Esophagus muscularis mucosa (tissue), 4 donors: Measurements from ENCODE around the gene ME3.

Experiments
- CTCF ChIP-seq, 3 experiments: fragments of 200-600 bp in 2 of 3; fragments of 450-650 bp in 1 of 3; sonication (generic) in 2 of 3; IDR thresholded peaks; one replicate each; pipeline ENCODE4 v1.5.1; 2017 to 2019; ENCODE audit warnings: antibody characterized with exemption in 3 of 3, mild to moderate bottlenecking in 2 of 3, moderate library complexity in 1 of 3
- EP300 ChIP-seq: sonication (generic); formaldehyde crosslinking; IDR thresholded peaks from one replicate; pipeline ENCODE4 v1.6.1; 2017; ENCODE audit warnings: antibody characterized with exemption
- POLR2A ChIP-seq: fragments of 450-650 bp; IDR thresholded peaks from one replicate; pipeline ENCODE4 v1.6.1; 2017; ENCODE audit warnings: antibody characterized with exemption, moderate library complexity, mild to moderate bottlenecking, low read depth
- POLR2AphosphoS5 ChIP-seq, 2 donors: sonication (generic); formaldehyde crosslinking; IDR thresholded peaks; one replicate each; pipeline ENCODE4 v1.6.1; 2017; ENCODE audit warnings: antibody characterized with exemption in 2 of 2

- TF ChIP-seq CTCF (IDR thresholded peaks at IDR 0.05): no peak
- TF ChIP-seq POLR2A: no peak
- TF ChIP-seq EP300: no peak
- TF ChIP-seq POLR2AphosphoS5 (IDR thresholded peaks at IDR 0.05): no peak
Observed at GRCh38 chr11:86575208-86575855, 97.1 kb downstream of the ME3 start.
